AG04450 (cell line): ENCODE measurements around the gene GJA1. TPM values are rescaled to one million over a fixed set of nuclear protein-coding genes. Genes with fewer than 3 reads are reported as not detected.
A peak's percentile ranks its signal among the peaks of the same experiment; 100 is the strongest.

Experiments used
- CTCF ChIA-PET: fragments of 300-600, 350-600 bp; formaldehyde crosslinking; extraction: SDS; loops from one replicate; lab custom pipeline; 2022; ENCODE audit warnings: antibody characterized with exemption, inconsistent platforms; lab: Charles Lee
- POLR2A ChIA-PET: fragments of 350-600 bp; formaldehyde crosslinking; extraction: SDS; loops from one replicate; lab custom pipeline; 2021; ENCODE audit warnings: antibody characterized with exemption, inconsistent platforms; lab: Yijun Ruan, JAX
- DNase-seq: peaks from one replicate; pipeline ENCODE4 v3.0.0-alpha.2; 2011; ENCODE audit warnings: low read depth, low spot score
- H3K27ac ChIP-seq: one replicate; pipeline ENCODE4 v1.5.1; 2012; ENCODE audit warnings: low read depth, low read length, control low read depth
- H3K27me3 ChIP-seq: one replicate; pipeline ENCODE4 v1.6.0; 2012; ENCODE audit warnings: low read length; ENCODE audit not compliant: control insufficient read depth, insufficient read depth
- H3K4me3 ChIP-seq: 2 replicates; pipeline ENCODE4 v1.5.1; 2011; ENCODE audit warnings: mild to moderate bottlenecking, low read depth, low read length, control low read depth
- H3K9me3 ChIP-seq: 2 replicates; pipeline ENCODE4 v1.5.1; 2012; ENCODE audit warnings: low read length; ENCODE audit not compliant: control insufficient read depth, insufficient read depth
- CTCF ChIP-seq: IDR thresholded peaks from 2 replicates; pipeline ENCODE4 v1.5.1; 2011; ENCODE audit warnings: low read depth, low read length, control low read depth, inconsistent platforms
- polyA plus RNA-seq: library from polyadenylated mRNA; depleted of rRNA; stranded (reverse); fragments of >200 nt; gene quantifications from 2 replicates; pipeline ENCODE4 v1.2.3, GENCODE V29; 2011

GJA1 gene
- polyA plus RNA-seq, 1 experiment = 323 TPM

- TF ChIP-seq CTCF = no peak
- no peak for DNase-seq
- Histone ChIP-seq H3K27me3 (no peaks in the 10 kb centered on the region), H3K27ac (no peak overlapping the region), H3K9me3 (no peaks in the 10 kb centered on the region), H3K4me3 (no peak overlapping the region)
- ChIA-PET CTCF (interaction anchor here (0.8 kb wide), 1 partner anchor 10 kb away, joined by 3 read pairs; no protein-coding TSS in a partner anchor), POLR2A (no interaction called here)
Measured at GRCh38 chr6:121463087-121463486, 27.6 kb downstream of the GJA1 start.

- Histone ChIP-seq H3K27me3 (no peaks in the 10 kb centered on the region), H3K9me3 (no peaks in the 10 kb centered on the region), H3K27ac (no peak overlapping the region), H3K4me3 (no peak overlapping the region)
- ChIA-PET CTCF (interaction anchor here (0.6 kb wide), 1 partner anchor 24 kb away, joined by 6 read pairs; no protein-coding TSS in a partner anchor), POLR2A (no interaction called here)
- TF ChIP-seq CTCF = no peak
- DNase-seq = no peak
Measured at GRCh38 chr6:121465101-121465500, 29.7 kb downstream of the GJA1 start.

GRCh38 chr6:121479486-121480098 lies 44.1 kb downstream of the GJA1 start:
- Histone ChIP-seq H3K27ac (no peak overlapping the region), H3K27me3 (no peaks in the 10 kb centered on the region), H3K4me3 (no peak overlapping the region), H3K9me3 (no peaks in the 10 kb centered on the region)
- ChIA-PET POLR2A (no interaction called here), CTCF (interaction anchor here (0.6 kb wide), 1 partner anchor 18 kb away, joined by 4 read pairs; no protein-coding TSS in a partner anchor)
- no peak for DNase-seq
- TF ChIP-seq CTCF = no peak

GRCh38 chr6:121480099-121480713 lies 44.8 kb downstream of the GJA1 start:
- Histone ChIP-seq H3K9me3 (no peaks in the 10 kb centered on the region), H3K27me3 (no peaks in the 10 kb centered on the region), H3K27ac (no peak overlapping the region), H3K4me3 (no peak overlapping the region)
- no peak for DNase-seq
- ChIA-PET POLR2A (no interaction called here), CTCF (no interaction called here)
- no peak for TF ChIP-seq CTCF

- POLR2A ChIA-PET = no interaction called here
- H3K9me3 ChIP-seq = no peaks in the 10 kb centered on the region
- TF ChIP-seq CTCF = no peak
- no peak overlapping the region for H3K27ac ChIP-seq
- DNase-seq = peak; percentile 54
- CTCF ChIA-PET = interaction anchor here (0.6 to 1.3 kb wide), 2 partner anchors 9 to 39 kb away, joined by 5 to 7 read pairs; no protein-coding TSS in a partner anchor
- no peak overlapping the region for H3K4me3 ChIP-seq
- no peaks in the 10 kb centered on the region for H3K27me3 ChIP-seq
Measured at GRCh38 chr6:121482004-121482693, 46.7 kb downstream of the GJA1 start.
